A549 (cell line): ENCODE measurements around the gene AK8. TPM values are rescaled to one million over a fixed set of nuclear protein-coding genes. Genes with fewer than 3 reads are reported as not detected.

Source experiments
- ATAC-seq, 2 experiments: fragments of 200-7000 bp in 1 of 2; fragments of >200 bp in 1 of 2; cut with Nextera tagmentation in 1 of 2; cut with Tn5 transposase in 1 of 2; 3 replicates each; pipeline versions ENCODE4 v1.8.0 to v1.9.1; 2018 to 2020; ENCODE audit warnings: mild to moderate bottlenecking in 1 of 2, moderate library complexity in 1 of 2
- CTCF ChIA-PET: fragments of 300-600 bp; sonication (Branson Sonifier 250); formaldehyde crosslinking; extraction: SDS; loops from one replicate; lab custom pipeline; 2021; ENCODE audit warnings: antibody characterized with exemption, inconsistent platforms; lab: Yijun Ruan, JAX
- POLR2A ChIA-PET: fragments of 350-600 bp; formaldehyde crosslinking; extraction: SDS; loops from one replicate; lab custom pipeline; 2021; ENCODE audit warnings: antibody characterized with exemption, inconsistent platforms; lab: Yijun Ruan, JAX
- DNase-seq, 2 experiments: peaks; one replicate each; pipeline versions ENCODE4 v3.0.0 to v3.0.0-alpha.2; 2011 to 2016; ENCODE audit warnings: low read depth in 1 of 2, low spot score in 1 of 2
- FAIRE-seq: peaks from 2 replicates; lab custom pipeline; 2011; peaks lifted over from hg19 to GRCh38; lab: Jason Lieb, UNC
- H3K27ac ChIP-seq, 2 experiments: fragments of >200 bp; sonication (Bioruptor Twin); formaldehyde crosslinking; 3 replicates each; pipeline ENCODE4 v1.5.1; 2016 to 2017
- H3K4me1 ChIP-seq: fragments of >200 bp; sonication (Bioruptor Twin); formaldehyde crosslinking; 3 replicates; pipeline ENCODE4 v1.6.1; 2016
- H3K4me2 ChIP-seq: fragments of >200 bp; sonication (Bioruptor Twin); formaldehyde crosslinking; 3 replicates; pipeline ENCODE4 v1.6.1; 2016
- H3K4me3 ChIP-seq: fragments of >200 bp; sonication (Bioruptor Twin); formaldehyde crosslinking; 3 replicates; pipeline ENCODE4 v1.5.1; 2016
- H3K9me3 ChIP-seq: fragments of >200 bp; sonication (Bioruptor Twin); formaldehyde crosslinking; 3 replicates; pipeline ENCODE4 v1.6.1; 2016
- CBX2 ChIP-seq: fragments of 200-600 bp; sonication (generic); IDR thresholded peaks from 2 replicates; pipeline ENCODE4 v1.6.1; 2016; ENCODE audit warnings: low read depth, mild to moderate bottlenecking, borderline replicate concordance
- CHD4 ChIP-seq: fragments of 200-600 bp; sonication (generic); IDR thresholded peaks from 2 replicates; pipeline ENCODE4 v1.6.1; 2016; ENCODE audit warnings: antibody characterized with exemption, mild to moderate bottlenecking, borderline replicate concordance
- FOSB ChIP-seq: fragments of 250-450 bp; sonication (Bioruptor Pico); IDR thresholded peaks from 2 replicates; pipeline ENCODE4 v1.5.0; 2020; ENCODE audit warnings: mild to moderate bottlenecking, moderate library complexity
- HEYL ChIP-seq: fragments of 250-450 bp; sonication (Bioruptor Pico); IDR thresholded peaks from 2 replicates; pipeline ENCODE4 v1.8.0; 2021; ENCODE audit warnings: mild to moderate bottlenecking, moderate library complexity
- HOXB13 ChIP-seq: fragments of 250-450 bp; sonication (Bioruptor Pico); IDR thresholded peaks from 2 replicates; pipeline ENCODE4 v1.5.0; 2020; ENCODE audit warnings: low read depth, mild to moderate bottlenecking, moderate library complexity
- JUNB ChIP-seq: fragments of >200 bp; sonication (Bioruptor Twin); formaldehyde crosslinking; IDR thresholded peaks from 2 replicates; pipeline ENCODE4 v1.6.1; 2016
- MAFK ChIP-seq: fragments of 450-650 bp; IDR thresholded peaks from 2 replicates; pipeline ENCODE4 v1.6.1; 2014; ENCODE audit not compliant: partially characterized antibody
- MAZ ChIP-seq: fragments of 150-350 bp; IDR thresholded peaks from 2 replicates; pipeline ENCODE4 v1.6.1; 2014; ENCODE audit warnings: antibody characterized with exemption, low read depth, low read length, borderline replicate concordance
- MYC ChIP-seq: IDR thresholded peaks from 2 replicates; pipeline ENCODE4 v1.6.1; 2012; ENCODE audit warnings: mild to moderate bottlenecking, inconsistent platforms, low read length, improper control_type of control experiment, borderline replicate concordance
- PHF8 ChIP-seq: fragments of 200-600 bp; sonication (generic); IDR thresholded peaks from 2 replicates; pipeline ENCODE4 v1.6.1; 2016; ENCODE audit warnings: low read depth, mild to moderate bottlenecking, antibody characterized with exemption, moderate library complexity, borderline replicate concordance
- POLR2A ChIP-seq: IDR thresholded peaks from 2 replicates; pipeline ENCODE4 v1.6.1; 2012; ENCODE audit warnings: mild to moderate bottlenecking, low read length
- RAD21 ChIP-seq, 2 experiments: fragments of >200 bp in 1 of 2; sonication (Bioruptor Twin) in 1 of 2; formaldehyde crosslinking in 1 of 2; IDR thresholded peaks in 1 of 2; conservative IDR thresholded peaks in 1 of 2; 2 replicates in 1 of 2; 3 replicates in 1 of 2; pipeline ENCODE4 v1.6.1; 2012 to 2018; ENCODE audit warnings: inconsistent platforms in 1 of 2
- RARB ChIP-seq: fragments of 250-450 bp; sonication (Bioruptor Pico); IDR thresholded peaks from 2 replicates; pipeline ENCODE4 v1.8.0; 2021; ENCODE audit warnings: mild to moderate bottlenecking, moderate library complexity
- RCOR1 ChIP-seq: fragments of 150-350 bp; IDR thresholded peaks from 2 replicates; pipeline ENCODE4 v1.6.1; 2014; ENCODE audit warnings: antibody characterized with exemption, low read length, low read depth
- RNF2 ChIP-seq: fragments of 200-600 bp; sonication (generic); IDR thresholded peaks from 2 replicates; pipeline ENCODE4 v1.6.1; 2016; ENCODE audit warnings: low read depth, mild to moderate bottlenecking, antibody characterized with exemption, moderate library complexity, borderline replicate concordance
- SMC3 ChIP-seq: fragments of >200 bp; sonication (Bioruptor Twin); formaldehyde crosslinking; IDR thresholded peaks from 3 replicates; pipeline ENCODE4 v1.6.1; 2018; ENCODE audit warnings: inconsistent platforms
- SREBF2 ChIP-seq: fragments of 450-650 bp; IDR thresholded peaks from 2 replicates; pipeline ENCODE4 v1.6.1; 2014; ENCODE audit warnings: mild to moderate bottlenecking, moderate library complexity
- ZFP36 ChIP-seq: fragments of 450-650 bp; IDR thresholded peaks from 2 replicates; pipeline ENCODE4 v1.6.1; 2014; ENCODE audit warnings: borderline replicate concordance; ENCODE audit not compliant: partially characterized antibody
- ZNF302 ChIP-seq: fragments of 250-450 bp; sonication (Bioruptor Pico); IDR thresholded peaks from 2 replicates; pipeline ENCODE4 v1.9.0; 2021; ENCODE audit warnings: inconsistent platforms, mild to moderate bottlenecking, moderate library complexity
- WGBS: methylation state at CpG from one replicate; pipeline ENCODE4 v1.1.6; 2017; ENCODE audit errors: missing lambda C conversion rate; 5-methylcytosine and 5-hydroxymethylcytosine counted together
- polyA plus RNA-seq, 4 experiments: library from polyadenylated mRNA; depleted of rRNA in 3 of 4; stranded (reverse); fragments of >200 nt; fragmentation: RNase III in 1 of 4; extraction: RNeasy Plus Mini Kit Qiagen cat#74134 plus additional on column Dnase treatment in 1 of 4; gene quantifications; 2 replicates in 3 of 4; 3 replicates in 1 of 4; pipeline ENCODE4 v1.2.3, GENCODE V29; 2011 to 2017
- TF ChIP-seq, protein P1 (sequence below): fragments of >200 bp; sonication (Bioruptor Twin); formaldehyde crosslinking; IDR thresholded peaks from 3 replicates; pipeline ENCODE4 v1.6.1; 2016
- TF ChIP-seq, protein P2 (sequence below): fragments of 450-650 bp; IDR thresholded peaks from 2 replicates; pipeline ENCODE4 v1.6.1; 2014; ENCODE audit warnings: antibody characterized with exemption
- TF ChIP-seq, protein P3 (sequence below): IDR thresholded peaks from 2 replicates; pipeline ENCODE4 v1.6.1; 2012
- TF ChIP-seq, protein P4 (sequence below): IDR thresholded peaks from 2 replicates; pipeline ENCODE4 v1.6.1; 2012; ENCODE audit warnings: low read depth, borderline replicate concordance
- TF ChIP-seq, protein P5 (sequence below): fragments of 200-600 bp; sonication (generic); IDR thresholded peaks from 2 replicates; pipeline ENCODE4 v1.6.1; 2016; ENCODE audit warnings: antibody characterized with exemption, mild to moderate bottlenecking, moderate library complexity

The AK8 gene
- polyA plus RNA-seq, 2 of the 4 experiments (the other 2 are of a cell fraction) = 0.61 to 0.63 TPM

DNA sequence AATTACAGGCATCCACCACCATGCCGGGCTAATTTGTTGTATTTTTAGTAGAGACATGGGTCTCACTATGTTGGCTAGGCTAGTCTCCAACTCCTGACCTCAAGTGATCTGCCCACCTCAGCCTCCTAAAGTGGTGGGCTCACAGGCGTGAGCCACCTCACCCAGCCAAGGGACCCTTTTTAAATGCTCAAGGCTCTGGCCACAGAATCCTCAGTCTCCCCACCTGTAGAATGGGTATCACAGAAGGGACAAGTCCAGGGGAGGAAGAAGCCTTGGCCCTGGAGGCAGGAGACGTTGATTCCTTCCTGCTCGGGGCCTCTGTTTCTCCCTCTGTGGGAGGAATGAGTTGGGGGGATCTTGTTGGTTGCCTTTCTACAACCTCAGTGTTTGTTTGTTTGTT lies 162.1 kb downstream of the AK8 start (continued):
- TF ChIP-seq MAZ (no peak), RARB (CRISPR knock-in tag) (no peak), RAD21 (conservative IDR thresholded peaks at IDR 0.05 in 1 of 2, IDR thresholded peaks at IDR 0.05 in 1 of 2) (no peak), CBX2 (no peak), FOSB (no peak), JUNB (no peak), ZNF302 (CRISPR knock-in tag) (no peak), HEYL (CRISPR knock-in tag) (no peak), SREBF2 (no peak)
- TF ChIP-seq, protein P1, sequence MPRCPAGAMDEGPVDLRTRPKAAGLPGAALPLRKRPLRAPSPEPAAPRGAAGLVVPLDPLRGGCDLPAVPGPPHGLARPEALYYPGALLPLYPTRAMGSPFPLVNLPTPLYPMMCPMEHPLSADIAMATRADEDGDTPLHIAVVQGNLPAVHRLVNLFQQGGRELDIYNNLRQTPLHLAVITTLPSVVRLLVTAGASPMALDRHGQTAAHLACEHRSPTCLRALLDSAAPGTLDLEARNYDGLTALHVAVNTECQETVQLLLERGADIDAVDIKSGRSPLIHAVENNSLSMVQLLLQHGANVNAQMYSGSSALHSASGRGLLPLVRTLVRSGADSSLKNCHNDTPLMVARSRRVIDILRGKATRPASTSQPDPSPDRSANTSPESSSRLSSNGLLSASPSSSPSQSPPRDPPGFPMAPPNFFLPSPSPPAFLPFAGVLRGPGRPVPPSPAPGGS = no peak
- TF ChIP-seq, protein P2, sequence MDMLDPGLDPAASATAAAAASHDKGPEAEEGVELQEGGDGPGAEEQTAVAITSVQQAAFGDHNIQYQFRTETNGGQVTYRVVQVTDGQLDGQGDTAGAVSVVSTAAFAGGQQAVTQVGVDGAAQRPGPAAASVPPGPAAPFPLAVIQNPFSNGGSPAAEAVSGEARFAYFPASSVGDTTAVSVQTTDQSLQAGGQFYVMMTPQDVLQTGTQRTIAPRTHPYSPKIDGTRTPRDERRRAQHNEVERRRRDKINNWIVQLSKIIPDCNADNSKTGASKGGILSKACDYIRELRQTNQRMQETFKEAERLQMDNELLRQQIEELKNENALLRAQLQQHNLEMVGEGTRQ = no peak

DNA sequence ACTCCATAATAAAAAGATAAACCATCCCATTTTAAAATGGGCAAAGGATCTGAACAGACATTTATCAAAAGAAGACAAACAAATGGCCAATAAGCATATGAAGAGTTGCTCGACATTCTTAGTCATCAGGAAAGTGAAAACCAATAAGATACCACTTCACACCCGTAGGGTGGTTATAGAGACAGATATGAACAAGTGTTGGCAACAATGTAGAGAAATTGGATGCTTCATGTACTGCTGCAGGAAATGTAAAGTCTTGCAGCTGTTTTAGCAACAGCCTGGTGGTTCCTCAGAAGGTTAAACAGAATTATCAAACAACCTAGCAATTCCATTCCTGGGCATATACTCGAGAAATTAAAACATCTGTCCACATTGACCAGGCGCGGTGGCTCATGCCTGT lies 165.3 kb downstream of the AK8 start:
- CTCF ChIA-PET = no interaction called here
- FAIRE-seq = no peak
- Histone ChIP-seq H3K4me2 (no peak overlapping the region), H3K4me1 (no peaks in the 10 kb centered on the region), H3K9me3 (no peaks in the 10 kb centered on the region), H3K4me3 (no peak overlapping the region), H3K27ac (no peak overlapping the region)
- no peak for ATAC-seq
- POLR2A ChIA-PET = no interaction called here
- TF ChIP-seq MAFK = no peak
- TF ChIP-seq CHD4 = no peak
- TF ChIP-seq ZFP36 = no peak
- TF ChIP-seq RNF2 = no peak
- TF ChIP-seq, protein P3, sequence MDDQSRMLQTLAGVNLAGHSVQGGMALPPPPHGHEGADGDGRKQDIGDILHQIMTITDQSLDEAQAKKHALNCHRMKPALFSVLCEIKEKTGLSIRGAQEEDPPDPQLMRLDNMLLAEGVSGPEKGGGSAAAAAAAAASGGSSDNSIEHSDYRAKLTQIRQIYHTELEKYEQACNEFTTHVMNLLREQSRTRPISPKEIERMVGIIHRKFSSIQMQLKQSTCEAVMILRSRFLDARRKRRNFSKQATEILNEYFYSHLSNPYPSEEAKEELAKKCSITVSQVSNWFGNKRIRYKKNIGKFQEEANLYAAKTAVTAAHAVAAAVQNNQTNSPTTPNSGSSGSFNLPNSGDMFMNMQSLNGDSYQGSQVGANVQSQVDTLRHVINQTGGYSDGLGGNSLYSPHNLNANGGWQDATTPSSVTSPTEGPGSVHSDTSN = no peak
- no peak for TF ChIP-seq RCOR1
- no peak for TF ChIP-seq SMC3
- no peak for TF ChIP-seq PHF8
- TF ChIP-seq MYC = no peak
- TF ChIP-seq POLR2A = no peak
- TF ChIP-seq, protein P4, sequence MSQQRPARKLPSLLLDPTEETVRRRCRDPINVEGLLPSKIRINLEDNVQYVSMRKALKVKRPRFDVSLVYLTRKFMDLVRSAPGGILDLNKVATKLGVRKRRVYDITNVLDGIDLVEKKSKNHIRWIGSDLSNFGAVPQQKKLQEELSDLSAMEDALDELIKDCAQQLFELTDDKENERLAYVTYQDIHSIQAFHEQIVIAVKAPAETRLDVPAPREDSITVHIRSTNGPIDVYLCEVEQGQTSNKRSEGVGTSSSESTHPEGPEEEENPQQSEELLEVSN = no peak
- TF ChIP-seq HOXB13 (CRISPR knock-in tag) = no peak
- TF ChIP-seq, protein P5, sequence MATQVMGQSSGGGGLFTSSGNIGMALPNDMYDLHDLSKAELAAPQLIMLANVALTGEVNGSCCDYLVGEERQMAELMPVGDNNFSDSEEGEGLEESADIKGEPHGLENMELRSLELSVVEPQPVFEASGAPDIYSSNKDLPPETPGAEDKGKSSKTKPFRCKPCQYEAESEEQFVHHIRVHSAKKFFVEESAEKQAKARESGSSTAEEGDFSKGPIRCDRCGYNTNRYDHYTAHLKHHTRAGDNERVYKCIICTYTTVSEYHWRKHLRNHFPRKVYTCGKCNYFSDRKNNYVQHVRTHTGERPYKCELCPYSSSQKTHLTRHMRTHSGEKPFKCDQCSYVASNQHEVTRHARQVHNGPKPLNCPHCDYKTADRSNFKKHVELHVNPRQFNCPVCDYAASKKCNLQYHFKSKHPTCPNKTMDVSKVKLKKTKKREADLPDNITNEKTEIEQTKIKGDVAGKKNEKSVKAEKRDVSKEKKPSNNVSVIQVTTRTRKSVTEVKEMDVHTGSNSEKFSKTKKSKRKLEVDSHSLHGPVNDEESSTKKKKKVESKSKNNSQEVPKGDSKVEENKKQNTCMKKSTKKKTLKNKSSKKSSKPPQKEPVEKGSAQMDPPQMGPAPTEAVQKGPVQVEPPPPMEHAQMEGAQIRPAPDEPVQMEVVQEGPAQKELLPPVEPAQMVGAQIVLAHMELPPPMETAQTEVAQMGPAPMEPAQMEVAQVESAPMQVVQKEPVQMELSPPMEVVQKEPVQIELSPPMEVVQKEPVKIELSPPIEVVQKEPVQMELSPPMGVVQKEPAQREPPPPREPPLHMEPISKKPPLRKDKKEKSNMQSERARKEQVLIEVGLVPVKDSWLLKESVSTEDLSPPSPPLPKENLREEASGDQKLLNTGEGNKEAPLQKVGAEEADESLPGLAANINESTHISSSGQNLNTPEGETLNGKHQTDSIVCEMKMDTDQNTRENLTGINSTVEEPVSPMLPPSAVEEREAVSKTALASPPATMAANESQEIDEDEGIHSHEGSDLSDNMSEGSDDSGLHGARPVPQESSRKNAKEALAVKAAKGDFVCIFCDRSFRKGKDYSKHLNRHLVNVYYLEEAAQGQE = no peak
- 37% methylated on average over 5 of the region's 5 CpGs for WGBS
- DNase-seq = no peak
